Adipocyte (in vitro differentiated cells): ENCODE measurements around the gene FLNC.
A peak's percentile ranks its signal among the peaks of the same experiment; 100 is the strongest.

ENCODE experiments used
- DNase-seq: peaks from one replicate; pipeline ENCODE4 v3.0.0-alpha.2; 2015; ENCODE audit warnings: low read depth
- H3K27me3 ChIP-seq: replicated peaks from 2 replicates; pipeline ENCODE4 v1.7.0; 2013; ENCODE audit warnings: mild to moderate bottlenecking, low read length, moderate library complexity; ENCODE audit not compliant: control insufficient read depth, insufficient read depth
- H3K36me3 ChIP-seq: 2 replicates; pipeline ENCODE4 v1.7.0; 2013; ENCODE audit warnings: low read length, mild to moderate bottlenecking, moderate library complexity; ENCODE audit not compliant: control insufficient read depth, insufficient read depth, severe bottlenecking
- H3K4me1 ChIP-seq: 2 replicates; pipeline ENCODE4 v1.7.0; 2013; ENCODE audit warnings: mild to moderate bottlenecking, low read length, moderate library complexity; ENCODE audit not compliant: control insufficient read depth, insufficient read depth
- H3K4me3 ChIP-seq: 2 replicates; pipeline ENCODE4 v1.7.0; 2013; ENCODE audit warnings: mild to moderate bottlenecking, low read length, moderate library complexity
- H3K9ac ChIP-seq: 2 replicates; pipeline ENCODE4 v1.7.0; 2013; ENCODE audit warnings: mild to moderate bottlenecking, low read length, moderate library complexity
- H3K9me3 ChIP-seq: 2 replicates; pipeline ENCODE4 v1.7.0; 2013; ENCODE audit warnings: mild to moderate bottlenecking, low read length, moderate library complexity; ENCODE audit not compliant: control insufficient read depth

FLNC gene

DNA sequence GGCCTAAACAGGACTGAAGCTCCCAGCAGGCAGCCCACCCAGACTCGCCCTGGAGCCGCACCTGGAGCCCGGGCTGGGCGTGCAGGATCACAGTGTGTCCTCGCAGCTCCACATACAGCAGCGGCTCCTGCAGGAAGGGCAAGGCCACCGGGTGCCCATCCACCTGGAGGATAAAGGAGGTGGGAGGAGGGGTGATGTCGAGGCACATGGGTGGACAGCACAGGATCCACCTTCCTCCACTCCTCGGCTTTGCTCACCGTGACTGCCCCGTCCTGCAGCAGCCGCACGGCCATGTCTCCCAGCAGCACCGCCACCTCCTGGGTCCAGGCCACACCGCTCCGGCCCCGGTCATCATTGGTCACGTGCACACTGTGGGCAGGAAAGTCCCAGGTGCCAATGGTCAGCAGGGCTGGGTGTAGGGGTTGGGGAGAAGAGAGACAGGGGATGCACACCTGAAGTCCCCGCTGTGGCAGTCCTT, 49.3 kb downstream of the FLNC start:
- Histone ChIP-seq H3K4me1 (no peaks in the 10 kb centered on the region), H3K9me3 (no peaks in the 10 kb centered on the region), H3K36me3 (no peaks in the 10 kb centered on the region), H3K4me3 (no peak overlapping the region), H3K9ac (no peak overlapping the region), H3K27me3 (peaks cover 10% of the 10 kb centered on the region)
- no peak for DNase-seq

DNA sequence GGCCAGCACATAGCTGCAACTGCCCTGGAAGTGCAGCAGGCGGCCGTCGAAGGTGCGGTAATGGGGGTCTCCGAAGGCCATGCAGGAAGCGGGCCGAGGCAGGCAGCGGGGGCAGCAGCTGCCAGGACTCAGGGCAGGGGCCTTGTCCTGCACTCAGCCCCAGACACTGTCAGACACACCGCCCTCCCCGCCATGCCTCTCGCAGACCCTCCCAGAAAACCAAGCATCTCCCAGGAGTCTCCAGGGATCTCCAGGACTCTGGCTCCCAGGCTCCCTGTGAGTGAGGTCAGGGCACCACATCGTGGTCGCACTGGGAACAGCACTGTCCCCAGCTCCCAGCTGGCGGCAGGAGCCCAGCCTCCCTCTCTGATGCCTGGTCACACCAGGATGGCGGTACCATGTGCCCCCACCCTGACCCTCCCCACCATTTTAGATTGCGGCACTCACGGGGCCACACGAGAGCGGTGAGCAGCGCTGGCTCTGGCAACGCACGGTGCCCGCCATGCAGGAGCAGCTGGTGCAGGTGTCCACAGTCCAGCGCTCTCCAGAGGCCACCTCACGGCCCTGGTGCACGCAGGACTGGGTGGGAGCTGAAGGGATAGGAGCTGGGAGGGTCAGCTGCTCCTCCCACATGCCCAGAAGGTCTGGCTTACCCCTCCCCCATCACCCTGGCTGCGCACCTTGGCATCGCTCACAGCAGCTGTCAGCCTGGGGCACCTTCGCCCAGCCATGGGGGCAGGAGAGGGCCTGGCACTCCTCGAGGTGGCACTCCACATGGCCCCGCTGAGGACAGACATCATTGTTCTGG, 49.9 kb downstream of the FLNC start:
- peaks cover 16% of the 10 kb centered on the region for H3K27me3 ChIP-seq
- no peaks in the 10 kb centered on the region for H3K9me3 ChIP-seq
- H3K4me3 ChIP-seq = no peak overlapping the region
- no peaks in the 10 kb centered on the region for H3K36me3 ChIP-seq
- peak; percentile 82 for DNase-seq
- no peak overlapping the region for H3K9ac ChIP-seq
- no peaks in the 10 kb centered on the region for H3K4me1 ChIP-seq

DNA sequence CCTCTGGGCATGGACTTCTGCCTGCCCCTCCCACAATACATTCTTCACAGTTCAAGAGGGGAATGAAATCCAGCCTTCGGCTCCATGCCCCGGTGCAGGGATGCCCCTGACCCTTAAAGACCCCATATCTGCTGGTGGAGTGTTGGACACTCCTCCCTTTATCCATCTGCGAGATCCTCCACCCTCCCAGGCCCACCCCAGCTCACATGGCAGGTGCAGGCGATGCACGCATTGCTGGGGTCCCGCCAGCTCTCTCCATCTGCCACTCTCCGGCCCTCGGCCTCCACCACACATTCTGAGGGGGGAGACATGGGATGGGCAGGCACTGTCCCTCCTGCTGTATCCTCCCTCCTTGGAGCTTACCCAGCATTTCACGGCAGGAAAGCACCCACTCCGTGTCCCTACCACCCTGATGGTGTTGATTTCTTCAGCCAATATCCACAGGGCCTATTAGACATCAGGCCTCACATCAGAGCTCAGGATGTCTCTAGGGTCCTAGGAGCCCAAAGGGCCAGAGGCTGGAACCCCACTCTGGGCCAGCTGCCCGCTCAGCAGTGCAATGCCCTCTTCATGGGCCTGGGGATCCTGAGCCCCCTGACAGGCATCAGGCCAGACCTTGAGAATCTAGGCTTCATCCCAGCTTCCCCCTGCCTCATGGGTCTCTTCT, 50.7 kb downstream of the FLNC start:
- Histone ChIP-seq H3K27me3 (peaks cover 23% of the 10 kb centered on the region), H3K4me1 (no peaks in the 10 kb centered on the region), H3K9me3 (no peaks in the 10 kb centered on the region), H3K9ac (no peak overlapping the region), H3K4me3 (no peak overlapping the region), H3K36me3 (no peaks in the 10 kb centered on the region)
- DNase-seq = no peak

DNA sequence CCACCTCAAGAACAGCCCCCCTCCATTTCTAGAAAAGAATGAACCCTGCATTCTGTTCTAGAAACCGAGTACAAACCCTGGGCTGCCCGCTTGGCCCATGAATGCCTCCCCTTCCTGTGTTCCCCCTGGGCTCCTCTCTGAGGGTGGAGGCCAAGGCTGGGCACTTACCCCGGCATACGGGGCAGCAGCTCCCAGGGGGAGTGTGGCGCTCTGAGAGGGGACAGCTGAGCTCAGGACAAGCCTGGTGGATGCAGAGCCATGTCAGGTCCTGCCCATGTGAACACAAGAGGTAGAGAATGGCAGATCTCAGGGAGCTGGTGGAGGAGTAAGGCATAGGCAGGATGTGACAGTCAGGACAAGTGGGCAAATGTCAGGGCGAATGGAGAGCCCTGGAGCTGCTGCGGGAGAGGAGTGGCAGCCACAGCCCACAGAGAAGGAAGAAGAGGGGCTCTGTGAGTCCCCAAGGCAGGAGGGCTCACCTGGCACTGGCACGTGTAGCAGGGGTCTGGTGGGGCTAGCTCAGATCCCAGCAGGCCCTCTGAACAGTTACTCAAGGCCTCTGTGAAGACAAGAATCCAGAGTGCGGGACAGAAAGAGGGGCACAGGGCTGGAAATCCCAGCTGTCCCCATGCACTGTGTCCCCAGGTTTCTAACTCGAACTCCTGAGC, 51.4 kb downstream of the FLNC start:
- Histone ChIP-seq H3K27me3 (peaks cover 25% of the 10 kb centered on the region), H3K9ac (no peak overlapping the region), H3K36me3 (no peaks in the 10 kb centered on the region), H3K4me1 (no peaks in the 10 kb centered on the region), H3K4me3 (no peak overlapping the region), H3K9me3 (no peaks in the 10 kb centered on the region)
- no peak for DNase-seq

DNA sequence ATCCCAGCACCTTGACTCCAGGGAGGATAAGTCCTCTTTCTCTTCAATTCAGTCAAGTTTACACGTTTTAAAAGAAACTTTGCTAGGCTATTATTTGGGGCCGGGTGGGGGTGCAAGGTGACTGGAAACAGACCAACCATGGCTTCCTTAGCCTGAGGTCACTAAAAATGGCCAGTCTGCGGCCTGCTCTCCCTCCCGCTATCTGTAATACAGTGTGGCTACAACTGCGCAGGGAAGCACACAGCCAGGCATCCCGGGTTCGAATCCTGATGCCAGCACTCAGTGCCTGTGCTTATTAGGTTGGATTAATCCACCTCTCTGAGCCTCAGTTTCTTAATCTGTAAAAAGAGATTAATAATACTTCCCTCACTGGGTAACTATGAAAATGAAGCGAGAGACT, 51.9 kb downstream of the FLNC start:
- Histone ChIP-seq H3K4me1 (no peaks in the 10 kb centered on the region), H3K36me3 (no peaks in the 10 kb centered on the region), H3K9me3 (no peaks in the 10 kb centered on the region), H3K4me3 (no peak overlapping the region), H3K27me3 (peaks cover 25% of the 10 kb centered on the region), H3K9ac (no peak overlapping the region)
- no peak for DNase-seq

DNA sequence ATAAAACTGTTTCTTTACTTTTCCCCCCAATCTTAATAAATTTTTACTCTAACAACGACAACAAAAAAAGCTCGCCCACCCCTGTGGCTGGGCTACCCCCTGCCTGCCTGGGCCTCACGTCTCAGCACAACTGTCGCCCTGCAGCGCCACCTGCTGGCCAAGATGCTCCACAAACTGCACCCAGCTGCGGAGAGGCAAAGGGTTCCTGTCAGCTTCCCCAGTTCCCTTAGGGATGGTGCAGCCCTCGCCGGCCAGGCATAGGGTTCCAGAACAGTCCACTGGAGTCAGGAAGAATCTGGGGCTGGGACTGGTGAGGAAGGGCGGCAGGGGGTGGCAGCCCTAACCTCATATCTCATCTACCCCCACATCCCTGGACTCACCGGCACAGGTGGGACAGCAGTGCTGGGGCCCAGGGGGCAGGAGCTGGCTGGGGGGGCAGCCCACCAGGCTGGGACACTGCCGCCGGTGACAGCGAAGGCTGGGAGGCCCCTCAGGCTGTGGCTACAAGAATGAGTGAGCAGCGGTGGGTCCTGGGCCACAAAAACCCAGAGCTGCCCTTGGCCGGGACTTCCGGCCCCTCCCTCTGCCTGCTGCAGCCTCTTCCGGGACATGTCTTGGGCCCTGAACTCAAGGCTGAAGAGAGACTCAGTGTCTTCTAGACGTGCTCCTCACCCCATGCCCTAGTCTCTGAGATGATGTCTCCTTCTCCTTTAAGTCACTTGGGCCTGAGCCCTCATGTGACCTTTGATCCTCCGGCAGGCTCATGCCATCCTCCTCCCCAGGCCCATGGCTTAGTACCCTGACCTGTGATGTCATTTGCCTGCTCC, 53.6 kb downstream of the FLNC start:
- no peaks in the 10 kb centered on the region for H3K9me3 ChIP-seq
- no peak overlapping the region for H3K4me3 ChIP-seq

DNA sequence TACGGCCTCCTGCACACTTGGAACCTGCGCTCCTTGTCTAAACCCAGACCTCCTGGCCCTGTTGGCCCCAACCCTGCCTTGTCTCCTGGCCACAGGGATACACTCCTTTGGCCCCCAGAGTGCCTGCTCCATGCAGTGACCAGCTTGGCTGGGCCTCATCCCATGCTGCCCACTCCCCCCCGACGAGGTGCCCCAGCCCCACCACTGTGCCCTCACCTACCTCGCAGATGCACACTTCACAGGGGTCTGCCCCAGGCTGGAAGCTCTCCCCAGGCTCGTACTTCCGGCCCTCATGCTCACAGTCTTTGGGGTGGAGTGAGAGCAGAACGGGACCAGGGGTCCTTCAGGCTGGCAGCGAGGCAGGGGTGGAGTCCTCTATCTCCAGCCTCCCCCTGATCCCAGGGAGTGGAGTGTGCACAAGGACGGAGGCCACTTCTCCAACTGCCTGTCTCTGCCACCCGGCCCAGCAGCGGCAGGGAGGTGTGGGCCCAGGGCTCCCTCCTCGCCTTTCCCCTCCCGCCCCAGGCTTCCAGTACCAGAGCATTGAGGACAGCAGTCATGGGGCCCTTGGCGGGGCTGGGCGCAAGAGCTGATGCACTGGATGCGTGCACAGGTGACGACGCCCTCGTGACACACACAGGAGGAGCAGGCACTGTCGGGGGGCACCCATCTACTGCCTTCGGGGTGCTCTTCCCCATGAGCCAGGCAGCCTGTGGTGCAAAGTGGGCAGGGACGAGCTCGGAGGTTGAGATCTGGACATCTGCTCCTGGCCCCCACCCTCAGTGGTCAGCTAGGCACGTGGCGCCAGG, 54.6 kb downstream of the FLNC start:
- H3K4me1 ChIP-seq = no peaks in the 10 kb centered on the region
- DNase-seq = no peak
- H3K27me3 ChIP-seq = peaks cover 29% of the 10 kb centered on the region
- H3K36me3 ChIP-seq = no peaks in the 10 kb centered on the region
- H3K9ac ChIP-seq = no peak overlapping the region
- H3K4me3 ChIP-seq = no peak overlapping the region
- no peaks in the 10 kb centered on the region for H3K9me3 ChIP-seq

More for the DNA sequence above, 53.6 kb downstream of the FLNC start:
- Histone ChIP-seq H3K4me1 (no peaks in the 10 kb centered on the region), H3K36me3 (no peaks in the 10 kb centered on the region), H3K9ac (peak overlapping the region; percentile 37), H3K27me3 (peaks cover 30% of the 10 kb centered on the region)
- peak; percentile 92 for DNase-seq

DNA sequence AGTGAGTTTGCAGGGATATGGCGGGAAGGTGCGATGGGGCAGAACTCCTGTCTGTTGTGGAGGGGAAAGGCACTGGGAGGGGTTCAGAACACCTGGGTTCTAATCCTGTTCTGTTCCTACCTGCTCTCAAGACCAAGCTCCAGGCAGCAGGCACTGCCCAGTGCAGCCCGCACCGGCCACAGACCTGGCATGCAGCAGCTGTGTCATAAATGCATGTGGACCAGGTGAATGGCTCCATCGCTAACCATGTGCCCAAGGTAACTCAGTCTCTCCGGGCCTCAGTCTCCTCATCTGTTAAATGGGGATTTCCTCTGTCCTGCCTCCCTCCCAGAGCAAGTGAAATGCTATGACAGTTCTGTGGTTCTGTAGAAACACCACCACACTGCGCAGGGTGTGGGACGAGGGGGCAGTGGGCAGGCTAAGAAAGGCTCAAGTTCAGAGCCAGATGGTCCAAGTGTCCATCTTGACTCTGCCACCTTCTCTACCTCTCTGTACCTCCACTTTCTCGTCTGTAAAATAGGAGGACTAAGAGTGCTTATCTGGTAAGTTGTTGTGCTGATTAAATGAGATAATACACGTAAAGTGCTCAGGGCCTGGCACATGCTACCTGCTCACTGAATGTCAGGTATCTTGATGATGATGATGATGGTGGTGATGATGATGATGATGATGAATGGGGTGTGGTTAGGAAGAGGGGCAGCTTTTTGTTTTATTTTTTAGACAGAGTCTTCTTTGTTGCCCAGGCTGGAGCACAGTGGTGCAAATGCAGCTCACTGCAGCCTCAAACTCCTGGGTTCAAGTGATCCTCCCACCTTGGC, 55.4 kb downstream of the FLNC start:
- Histone ChIP-seq H3K27me3 (peaks cover 27% of the 10 kb centered on the region), H3K36me3 (no peaks in the 10 kb centered on the region), H3K4me3 (no peak overlapping the region), H3K9me3 (no peaks in the 10 kb centered on the region), H3K4me1 (no peaks in the 10 kb centered on the region), H3K9ac (no peak overlapping the region)
- no peak for DNase-seq

DNA sequence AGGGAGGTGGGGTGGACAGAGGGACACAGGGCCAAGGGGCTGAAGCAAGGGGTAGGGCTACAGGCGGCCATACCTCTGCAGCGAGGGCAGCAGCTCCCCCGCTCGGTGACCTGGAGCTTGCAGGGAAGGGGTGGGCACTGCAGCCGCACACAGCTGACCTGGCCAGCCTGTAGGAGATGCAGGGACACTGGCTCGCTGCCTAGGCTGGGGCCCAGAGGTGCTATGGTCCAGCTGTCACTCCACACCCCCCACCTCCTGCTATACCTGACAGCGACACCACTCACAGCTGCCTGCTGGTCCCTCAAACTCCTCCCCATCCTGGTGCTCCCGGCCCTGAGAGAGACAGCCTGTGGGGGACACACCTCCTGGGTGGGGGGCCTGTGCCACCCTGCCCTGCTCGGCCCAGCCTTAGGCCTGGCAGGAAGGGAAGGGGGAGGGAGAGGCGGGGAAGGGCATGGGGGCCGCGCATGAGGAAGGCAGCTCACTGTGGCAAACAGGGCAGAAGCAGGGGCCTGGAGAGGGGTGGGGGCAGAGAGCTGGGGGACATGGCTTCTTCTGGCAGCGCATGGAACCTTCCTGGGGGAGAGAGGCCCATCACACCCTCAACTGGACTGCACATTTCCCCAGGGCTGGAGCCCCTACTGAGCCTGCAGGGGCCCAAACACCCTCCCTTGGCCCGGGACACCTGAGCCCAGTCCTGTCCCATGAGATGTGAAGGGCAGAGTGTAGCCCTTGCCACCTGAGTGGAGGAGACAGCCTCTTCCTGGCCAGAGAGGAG, 56.4 kb downstream of the FLNC start:
- no peak for DNase-seq
- H3K9me3 ChIP-seq = no peaks in the 10 kb centered on the region
- peaks cover 22% of the 10 kb centered on the region for H3K27me3 ChIP-seq
- H3K9ac ChIP-seq = no peak overlapping the region
- no peaks in the 10 kb centered on the region for H3K4me1 ChIP-seq
- H3K36me3 ChIP-seq = no peaks in the 10 kb centered on the region
- H3K4me3 ChIP-seq = no peak overlapping the region
